Hypothalamus (tissue), 51 donors: ENCODE measurements around the gene PCDHB4.
"Not testable (repeated sequence)": the region's sequence is repeated elsewhere in the genome, so short reads cannot be mapped to it uniquely, and the experiment has no call there.

Experiments
- DNase-seq, 51 donors: peaks; one replicate each; lab custom pipeline; 2025; lab: John Stamatoyannopoulos, UW

PCDHB4 gene

DNA sequence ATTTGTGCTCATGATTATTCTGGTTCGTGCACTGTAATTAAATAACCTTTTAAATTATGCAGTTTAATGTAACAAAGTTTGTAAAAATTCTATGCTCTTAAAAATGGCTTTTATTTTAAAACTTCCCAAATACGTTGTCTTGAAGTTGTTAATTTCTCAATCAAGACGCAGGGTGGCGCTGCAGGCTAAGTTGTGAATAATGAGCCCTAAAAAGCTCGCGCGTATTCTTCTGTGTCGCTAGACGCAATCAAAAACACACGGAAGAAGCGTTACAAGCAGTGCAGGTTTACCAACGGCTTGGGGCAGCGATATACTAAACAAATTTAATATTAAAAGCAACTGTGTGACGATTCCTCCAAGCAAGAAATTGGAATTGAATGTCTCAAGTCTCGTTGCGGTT, at the start of gene PCDHB4:
TSS of gene PCDHB4 (plus strand) at position 256 of the 400 bp plus-strand sequence. CDS start 181 bp downstream, outside the sequence.
- DNase-seq, result peak in 10 of 51 donors; percentile 6 to 43 (median 14)

DNA sequence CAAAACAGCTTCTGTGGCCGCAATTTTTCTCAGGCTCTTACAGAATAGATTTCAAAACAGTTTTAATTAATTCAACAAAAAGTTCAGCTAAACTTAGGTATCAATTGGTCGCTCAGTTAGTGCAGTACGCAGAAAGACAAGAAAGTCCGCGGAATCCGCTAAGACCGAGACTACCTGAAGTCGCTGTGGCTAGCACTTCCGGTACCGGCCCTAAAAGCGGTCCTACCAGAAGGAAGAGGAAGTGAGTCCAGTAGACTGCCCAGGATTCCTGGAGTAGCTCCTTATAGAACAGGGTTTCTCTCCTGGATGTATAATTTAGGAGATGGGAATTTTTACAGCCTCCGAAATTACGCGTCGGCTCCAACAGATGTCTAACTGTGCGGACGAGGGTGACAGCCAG, 43.8 kb upstream of the PCDHB4 start:
- DNase-seq, result no peak

DNA sequence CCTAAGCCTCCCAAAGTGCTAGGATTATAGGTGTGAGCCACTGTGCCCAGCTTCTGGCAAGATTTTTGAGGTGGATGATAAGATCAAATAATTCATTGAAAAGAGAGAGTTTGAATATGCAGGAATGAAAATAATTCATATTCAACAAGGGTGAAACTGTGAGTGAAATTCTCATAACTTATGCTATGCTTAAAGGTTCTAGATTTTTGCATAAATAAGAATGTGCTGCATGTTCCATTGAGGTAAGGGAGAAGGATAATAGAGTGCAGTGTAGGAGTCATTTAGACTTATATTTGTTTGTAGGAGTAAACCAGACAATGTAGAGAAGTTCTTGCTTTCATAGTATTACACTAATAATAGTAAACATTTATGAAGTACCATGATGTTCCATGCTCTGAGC, 39.4 kb upstream of the PCDHB4 start:
- no peak for DNase-seq

- peak in 30 of 51 donors; percentile 2 to 59 (median 30) for DNase-seq
These were observed 37.1 kb upstream of the PCDHB4 start for GRCh38 chr5:141084487-141084989.

DNA sequence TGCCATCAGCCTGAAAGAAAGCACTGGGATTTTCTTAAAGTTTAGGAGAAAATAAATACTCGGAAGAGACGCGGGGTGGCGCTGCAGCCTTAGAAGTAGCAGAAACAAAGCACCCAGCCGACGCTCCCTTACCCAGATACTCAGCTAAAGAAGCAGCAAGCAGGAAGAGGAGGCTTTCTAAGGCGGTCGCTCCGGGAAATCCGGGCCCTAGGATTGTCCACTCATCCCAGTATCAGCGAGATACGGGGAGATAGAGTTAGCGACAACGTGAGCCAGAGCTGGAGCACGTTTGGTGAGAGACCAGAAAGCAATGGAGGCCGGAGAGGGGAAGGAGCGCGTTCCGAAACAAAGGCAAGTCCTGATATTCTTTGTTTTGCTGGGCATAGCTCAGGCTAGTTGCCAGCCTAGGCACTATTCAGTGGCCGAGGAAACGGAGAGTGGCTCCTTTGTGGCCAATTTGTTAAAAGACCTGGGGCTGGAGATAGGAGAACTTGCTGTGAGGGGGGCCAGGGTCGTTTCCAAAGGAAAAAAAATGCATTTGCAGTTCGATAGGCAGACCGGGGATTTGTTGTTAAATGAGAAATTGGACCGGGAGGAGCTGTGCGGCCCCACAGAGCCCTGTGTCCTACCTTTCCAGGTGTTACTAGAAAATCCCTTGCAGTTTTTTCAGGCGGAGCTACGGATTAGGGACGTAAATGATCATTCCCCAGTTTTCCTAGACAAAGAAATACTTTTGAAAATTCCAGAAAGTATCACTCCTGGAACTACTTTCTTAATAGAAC, 26.9 kb upstream of the PCDHB4 start, which contains the start of gene PCDHB2:
TSS of gene PCDHB2 (plus strand) at position 135 of the 782 bp plus-strand sequence. CDS start at position 311, 176 bp downstream.
- DNase-seq, result peak in 13 of 51 donors; percentile 2 to 49 (median 12)

- DNase-seq, result no peak
These were observed 26.4 kb upstream of the PCDHB4 start for GRCh38 chr5:141095263-141095641.

DNA sequence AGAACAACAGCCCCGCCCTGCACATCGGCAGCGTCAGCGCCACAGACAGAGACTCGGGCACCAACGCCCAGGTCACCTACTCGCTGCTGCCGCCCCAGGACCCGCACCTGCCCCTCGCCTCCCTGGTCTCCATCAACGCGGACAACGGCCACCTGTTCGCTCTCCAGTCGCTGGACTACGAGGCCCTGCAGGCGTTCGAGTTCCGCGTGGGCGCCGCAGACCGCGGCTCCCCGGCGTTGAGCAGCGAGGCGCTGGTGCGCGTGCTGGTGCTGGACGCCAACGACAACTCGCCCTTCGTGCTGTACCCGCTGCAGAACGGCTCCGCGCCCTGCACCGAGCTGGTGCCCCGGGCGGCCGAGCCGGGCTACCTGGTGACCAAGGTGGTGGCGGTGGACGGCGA, 25.4 kb upstream of the PCDHB4 start:
- not testable (repeated sequence) for DNase-seq

GRCh38 chr5:141096586-141096985, 25.0 kb upstream of the PCDHB4 start:
- not testable (repeated sequence) for DNase-seq

DNA sequence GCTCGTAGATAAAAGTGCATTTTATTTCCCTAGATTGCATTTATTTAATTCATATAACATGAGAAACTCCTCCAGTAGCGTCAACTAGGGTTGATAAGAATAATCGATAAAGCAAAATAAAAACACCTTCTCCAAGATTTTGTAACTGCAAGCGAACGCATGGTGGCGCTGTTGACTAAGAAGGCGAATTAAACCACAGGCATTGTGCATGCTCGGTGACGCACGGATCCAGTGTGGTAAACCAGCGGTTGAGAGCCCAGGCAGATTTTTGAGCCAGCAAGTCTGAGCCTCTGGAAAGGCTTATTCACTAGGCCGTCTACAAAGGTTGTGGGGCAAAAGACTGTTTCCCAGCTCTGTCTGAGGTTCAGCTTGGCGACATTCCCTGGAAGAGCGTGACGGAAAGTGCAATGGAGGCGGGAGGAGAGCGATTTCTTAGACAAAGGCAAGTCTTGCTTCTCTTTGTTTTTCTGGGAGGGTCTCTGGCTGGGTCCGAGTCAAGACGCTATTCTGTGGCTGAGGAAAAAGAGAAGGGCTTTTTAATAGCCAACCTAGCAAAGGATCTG, 21.3 kb upstream of the PCDHB4 start, which contains the start of gene PCDHB3:
TSS of gene PCDHB3 (plus strand) at position 231 of the 563 bp plus-strand sequence. CDS start at position 408, 177 bp downstream.
- DNase-seq, result peak in 11 of 51 donors; percentile 6 to 41 (median 17)

DNA sequence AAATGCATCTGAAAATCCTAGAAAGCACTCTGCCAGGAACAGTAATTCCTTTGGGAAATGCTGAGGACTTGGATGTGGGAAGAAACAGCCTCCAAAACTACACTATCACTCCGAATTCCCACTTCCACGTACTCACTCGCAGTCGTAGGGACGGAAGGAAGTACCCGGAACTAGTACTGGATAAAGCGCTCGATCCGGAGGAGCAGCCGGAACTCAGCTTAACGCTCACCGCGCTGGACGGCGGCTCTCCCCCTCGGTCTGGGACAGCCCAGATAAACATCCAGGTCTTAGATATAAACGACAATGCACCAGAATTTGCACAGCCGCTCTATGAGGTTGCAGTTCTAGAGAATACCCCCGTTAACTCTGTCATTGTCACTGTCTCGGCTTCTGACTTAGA, 20.6 kb upstream of the PCDHB4 start:
- DNase-seq, result no peak

DNA sequence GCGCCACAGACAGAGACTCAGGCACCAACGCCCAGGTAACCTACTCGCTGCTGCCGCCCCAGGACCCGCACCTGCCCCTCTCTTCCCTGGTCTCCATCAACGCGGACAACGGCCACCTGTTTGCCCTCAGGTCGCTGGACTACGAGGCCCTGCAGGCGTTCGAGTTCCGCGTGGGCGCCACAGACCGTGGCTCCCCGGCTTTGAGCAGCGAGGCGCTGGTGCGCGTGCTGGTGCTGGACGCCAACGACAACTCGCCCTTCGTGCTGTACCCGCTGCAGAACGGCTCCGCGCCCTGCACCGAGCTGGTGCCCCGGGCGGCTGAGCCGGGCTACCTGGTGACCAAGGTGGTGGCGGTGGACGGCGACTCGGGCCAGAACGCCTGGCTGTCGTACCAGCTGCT, 19.5 kb upstream of the PCDHB4 start:
- DNase-seq, result not testable (repeated sequence)

- DNase-seq, result not testable (repeated sequence)
These were observed 19.1 kb upstream of the PCDHB4 start for GRCh38 chr5:141102471-141102870.

GRCh38 chr5:141105350-141105749, 16.3 kb upstream of the PCDHB4 start:
- DNase-seq, result no peak

GRCh38 chr5:141119250-141119649, 2.4 kb upstream of the PCDHB4 start:
- DNase-seq, result no peak

DNA sequence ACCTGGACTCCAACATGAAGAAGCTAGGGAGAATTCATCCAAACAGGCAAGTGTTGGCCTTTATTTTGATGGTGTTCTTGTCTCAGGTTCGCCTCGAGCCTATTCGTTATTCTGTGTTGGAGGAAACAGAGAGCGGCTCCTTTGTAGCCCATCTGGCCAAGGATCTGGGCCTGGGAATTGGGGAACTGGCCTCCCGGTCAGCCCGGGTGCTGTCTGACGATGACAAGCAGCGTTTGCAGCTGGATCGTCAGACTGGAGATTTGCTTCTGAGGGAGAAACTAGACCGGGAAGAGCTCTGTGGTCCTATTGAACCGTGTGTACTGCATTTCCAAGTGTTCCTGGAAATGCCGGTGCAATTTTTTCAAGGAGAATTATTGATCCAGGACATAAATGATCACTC, 367 bp downstream of the PCDHB4 start:
- peak in 1 of 51 donors; percentile 10 for DNase-seq

DNA sequence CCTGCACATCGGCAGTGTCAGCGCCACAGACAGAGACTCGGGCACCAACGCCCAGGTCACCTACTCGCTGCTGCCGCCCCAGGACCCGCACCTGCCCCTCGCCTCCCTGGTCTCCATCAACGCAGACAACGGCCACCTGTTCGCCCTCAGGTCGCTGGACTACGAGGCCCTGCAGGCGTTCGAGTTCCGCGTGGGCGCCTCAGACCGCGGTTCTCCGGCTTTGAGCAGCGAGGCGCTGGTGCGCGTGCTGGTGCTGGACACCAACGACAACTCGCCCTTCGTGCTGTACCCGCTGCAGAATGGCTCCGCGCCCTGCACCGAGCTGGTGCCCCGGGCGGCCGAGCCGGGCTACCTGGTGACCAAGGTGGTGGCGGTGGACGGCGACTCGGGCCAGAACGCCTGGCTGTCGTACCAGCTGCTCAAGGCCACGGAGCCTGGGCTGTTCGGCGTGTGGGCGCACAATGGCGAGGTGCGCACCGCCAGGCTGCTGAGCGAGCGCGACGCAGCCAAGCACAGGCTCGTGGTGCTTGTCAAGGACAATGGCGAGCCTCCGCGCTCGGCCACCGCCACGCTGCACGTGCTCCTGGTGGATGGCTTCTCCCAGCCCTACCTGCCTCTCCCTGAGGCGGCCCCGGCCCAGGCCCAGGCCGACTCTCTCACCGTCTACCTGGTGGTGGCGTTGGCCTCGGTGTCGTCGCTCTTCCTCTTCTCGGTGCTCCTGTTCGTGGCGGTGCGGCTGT, 1.9 kb downstream of the PCDHB4 start:
- not testable (repeated sequence) for DNase-seq

GRCh38 chr5:141127305-141127704, 5.7 kb downstream of the PCDHB4 start:
- DNase-seq, result no peak

DNA sequence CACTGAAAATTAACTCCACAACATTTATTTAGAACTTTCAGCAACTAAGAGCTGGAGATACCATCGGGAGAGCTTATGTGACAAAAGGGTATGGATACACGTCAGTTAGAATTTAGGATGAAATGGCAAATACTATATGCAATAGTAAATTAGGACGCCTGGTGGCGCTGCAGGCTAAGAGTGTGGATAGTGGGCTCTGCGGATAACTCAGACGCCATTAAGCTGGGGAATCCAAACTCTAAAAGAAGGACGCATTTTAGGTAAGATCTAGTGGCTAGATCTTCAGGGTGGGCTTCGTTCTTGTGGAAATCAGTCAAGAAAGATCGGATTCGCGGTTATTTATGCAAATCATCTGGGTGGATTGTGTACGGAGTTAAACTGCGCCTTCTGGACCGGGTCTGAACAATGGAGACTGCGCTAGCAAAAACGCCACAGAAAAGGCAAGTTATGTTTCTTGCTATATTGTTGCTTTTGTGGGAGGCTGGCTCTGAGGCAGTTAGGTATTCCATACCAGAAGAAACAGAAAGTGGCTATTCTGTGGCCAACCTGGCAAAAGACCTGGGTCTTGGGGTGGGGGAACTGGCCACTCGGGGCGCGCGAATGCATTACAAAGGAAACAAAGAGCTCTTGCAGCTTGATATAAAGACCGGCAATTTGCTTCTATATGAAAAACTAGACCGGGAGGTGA, 13.6 kb downstream of the PCDHB4 start, which contains the start of gene PCDHB5:
TSS of gene PCDHB5 (plus strand) at position 177 of the 688 bp plus-strand sequence. CDS start at position 406, 229 bp downstream.
- DNase-seq, result peak in 7 of 51 donors; percentile 2 to 22 (median 5)

- no peak for DNase-seq
These were observed 14.2 kb downstream of the PCDHB4 start for GRCh38 chr5:141135718-141136266.

- DNase-seq, result not testable (repeated sequence)
These were observed 15.7 kb downstream of the PCDHB4 start for GRCh38 chr5:141137346-141137745.
